Cardiac fibroblast (primary cell): Measurements from ENCODE around the gene SPTSSA.

Experiments used
- DNase-seq, 2 donors: peaks; one replicate each; pipeline versions ENCODE4 v3.0.0 to v3.0.0-alpha.2; 2010; ENCODE audit warnings: low read depth in 2 of 2
- H3K4me3 ChIP-seq, 2 donors: replicated peaks in 1 of 2; 1 replicate in 1 of 2; 2 replicates in 1 of 2; pipeline ENCODE4 v1.5.1; 2011; ENCODE audit warnings: low read depth in 2 of 2, low read length in 2 of 2, mild to moderate bottlenecking in 2 of 2, moderate library complexity in 1 of 2
- CTCF ChIP-seq: IDR thresholded peaks from one replicate; pipeline ENCODE4 v1.5.1; 2011; ENCODE audit warnings: low read depth, mild to moderate bottlenecking, low read length, inconsistent platforms

SPTSSA gene

GRCh38 chr14:34460841-34461240, 1.2 kb downstream of the SPTSSA start:
- H3K4me3 ChIP-seq: peak overlapping the region; percentile 66 to 82
- DNase-seq: peak; percentile 48 to 54
- no peak for TF ChIP-seq CTCF

DNA sequence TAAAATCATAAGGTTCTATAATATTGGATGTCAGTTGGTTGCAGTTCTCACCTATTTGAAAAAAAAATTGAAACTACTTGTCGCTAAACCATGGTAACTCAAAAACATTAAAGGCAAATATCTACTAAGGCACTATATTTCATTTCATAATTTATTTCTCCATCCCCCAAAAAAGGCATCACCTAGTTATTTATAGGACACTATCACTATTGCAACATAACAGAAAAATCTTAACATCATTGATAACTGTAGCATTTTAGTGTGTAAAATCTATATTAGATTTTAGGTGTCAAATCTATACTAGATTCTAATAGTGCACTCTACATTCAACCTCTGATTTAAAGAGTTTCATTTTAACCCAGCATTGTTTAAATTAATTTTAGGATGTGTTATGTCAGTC, 1.7 kb downstream of the SPTSSA start:
- H3K4me3 ChIP-seq: no peak overlapping the region
- TF ChIP-seq CTCF: no peak
- no peak for DNase-seq

DNA sequence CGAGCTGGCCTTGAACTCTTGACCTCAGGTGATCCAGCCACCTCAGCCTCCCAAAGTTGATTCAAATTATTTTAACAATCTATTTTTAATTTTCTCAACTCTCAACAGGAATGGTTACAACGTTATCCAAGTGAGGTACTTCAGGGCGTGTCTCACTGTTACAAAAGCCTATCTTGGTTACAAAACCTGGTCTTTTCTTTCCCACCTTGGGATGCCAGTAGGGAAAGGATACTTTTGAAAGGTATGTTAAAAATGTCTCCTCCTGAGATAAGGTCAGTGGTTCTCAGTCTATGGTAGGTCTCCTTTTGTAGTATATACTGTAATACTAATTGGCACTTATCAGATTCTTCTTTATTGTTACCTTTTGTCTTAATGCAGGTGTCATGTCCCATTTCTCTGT, 4.9 kb downstream of the SPTSSA start:
- TF ChIP-seq CTCF: no peak
- DNase-seq: no peak
- no peak overlapping the region for H3K4me3 ChIP-seq

GRCh38 chr14:34453226-34453625, 8.8 kb downstream of the SPTSSA start:
- TF ChIP-seq CTCF: no peak
- no peak for DNase-seq
- no peak overlapping the region for H3K4me3 ChIP-seq

DNA sequence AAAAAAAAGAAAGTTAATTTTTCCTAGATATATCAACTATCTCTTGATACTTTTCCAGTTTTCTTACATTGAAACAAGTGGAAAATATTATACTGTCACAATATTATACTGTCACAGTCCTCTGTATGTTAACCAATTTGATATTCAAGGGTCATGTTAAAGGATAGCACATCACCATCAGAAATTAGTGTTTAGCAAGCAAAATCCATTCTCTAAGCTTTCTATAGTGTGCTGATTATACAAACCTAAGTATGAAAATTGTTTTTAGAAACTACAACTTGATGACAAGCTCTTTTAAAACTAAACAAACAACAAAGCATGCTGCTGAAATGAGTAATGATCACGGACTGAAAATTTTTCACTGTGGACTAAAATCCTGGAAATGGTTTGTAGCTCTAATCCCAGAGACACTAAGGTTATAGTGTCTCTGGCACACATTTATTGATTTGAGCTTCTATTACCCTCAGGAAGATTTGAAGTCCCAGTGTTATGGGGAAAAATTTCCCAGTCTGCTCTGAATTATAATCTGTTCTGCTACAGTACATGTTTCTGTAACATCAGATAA, 9.7 kb downstream of the SPTSSA start:
- no peak for TF ChIP-seq CTCF
- peak in 1 of 2 donors; percentile 13 for DNase-seq
- H3K4me3 ChIP-seq: no peak overlapping the region

GRCh38 chr14:34450958-34451357, 11.1 kb downstream of the SPTSSA start:
- no peak for DNase-seq

More at GRCh38 chr14:34450958-34451357, 11.1 kb downstream of the SPTSSA start:
- no peak for TF ChIP-seq CTCF
- no peak overlapping the region for H3K4me3 ChIP-seq
